Gastrocnemius medialis (tissue), 4 donors: ENCODE data around the gene EFNA5. TPM values are rescaled to one million over a fixed set of nuclear protein-coding genes. Genes with fewer than 3 reads are reported as not detected.

Experiments used
- ATAC-seq, 2 donors: fragments of 150-250 bp; one replicate each; pipeline ENCODE4 v1.9.1; 2016
- DNase-seq, 2 donors: peaks; one replicate each; pipeline ENCODE4 v3.0.0-alpha.2; 2019
- H3K27ac ChIP-seq, 4 donors: fragments of 200-600 bp; sonication (generic); 1 replicate in 1 of 4; 2 replicates in 3 of 4; pipeline ENCODE4 v1.5.1; 2016 to 2018; ENCODE audit warnings: mild to moderate bottlenecking in 2 of 4, moderate library complexity in 1 of 4
- H3K27me3 ChIP-seq, 3 donors: fragments of 200-600 bp; sonication (generic) in 2 of 3; 1 replicate in 1 of 3; 2 replicates in 2 of 3; pipeline versions ENCODE4 v1.5.1 to v1.6.0; 2016 to 2019; ENCODE audit warnings: mild to moderate bottlenecking in 1 of 3, moderate library complexity in 1 of 3
- H3K36me3 ChIP-seq, 2 donors: fragments of 200-600 bp; sonication (generic) in 1 of 2; one replicate each; pipeline ENCODE4 v1.5.1; 2017 to 2018
- H3K4me1 ChIP-seq, 2 donors: fragments of 200-600 bp; sonication (generic) in 1 of 2; one replicate each; pipeline ENCODE4 v1.5.1; 2016 to 2017; ENCODE audit warnings: mild to moderate bottlenecking in 2 of 2
- H3K4me3 ChIP-seq, 4 donors: fragments of 200-600 bp; sonication (generic) in 3 of 4; 1 replicate in 1 of 4; 2 replicates in 3 of 4; pipeline ENCODE4 v1.5.1; 2016 to 2019; ENCODE audit warnings: mild to moderate bottlenecking in 2 of 4
- H3K9me3 ChIP-seq, 3 donors: fragments of 200-600 bp; sonication (generic) in 2 of 3; 1 replicate in 1 of 3; 2 replicates in 2 of 3; pipeline ENCODE4 v1.5.1; 2016 to 2019
- POLR2A ChIP-seq, 2 donors: fragments of 450-650 bp; IDR thresholded peaks; one replicate each; pipeline ENCODE4 v1.6.1; 2017; ENCODE audit warnings: antibody characterized with exemption in 2 of 2, mild to moderate bottlenecking in 2 of 2, moderate library complexity in 2 of 2
- in situ Hi-C, 4 donors: fragments of 200-750 bp; cut with MboI; loops; one replicate each; pipeline versions ENCODE4 v1.15.0 to v1.8.0; 2017; ENCODE audit warnings: low sequenced_read_pairs in 4 of 4
- intact Hi-C: fragments of 100-400 bp; cut with DNase I; formaldehyde crosslinking; loops from one replicate; pipeline ENCODE4 v1.15.1; 2023; ENCODE audit warnings: low total_unique reads
- total RNA-seq, 4 donors: library from RNA; depleted of rRNA; stranded (reverse); fragments of >200 nt; gene quantifications; one replicate each; pipeline versions ENCODE4 v1.1.0 to v1.2.3, GENCODE V29; 2016
- TF ChIP-seq, protein P1 (sequence below), 5 experiments: fragments of 450-650 bp in 3 of 5; fragments of 200-600 bp in 2 of 5; sonication (generic) in 2 of 5; IDR thresholded peaks in 4 of 5; conservative IDR thresholded peaks in 1 of 5; 1 replicate in 4 of 5; 2 replicates in 1 of 5; pipeline ENCODE4 v1.5.1; 2016 to 2019; ENCODE audit warnings: antibody characterized with exemption in 5 of 5, mild to moderate bottlenecking in 3 of 5, moderate library complexity in 3 of 5

Gene EFNA5
- total RNA-seq, 4 donors from 2014 or later: 0.15 to 0.62 (median 0.20) TPM; not detected in 1

- in situ Hi-C loops: no loop called here
- H3K27me3 ChIP-seq: no peaks in the 10 kb centered on the region
Measured at GRCh38 chr5:107571621-107572536, 98.9 kb downstream of the EFNA5 start.

DNA sequence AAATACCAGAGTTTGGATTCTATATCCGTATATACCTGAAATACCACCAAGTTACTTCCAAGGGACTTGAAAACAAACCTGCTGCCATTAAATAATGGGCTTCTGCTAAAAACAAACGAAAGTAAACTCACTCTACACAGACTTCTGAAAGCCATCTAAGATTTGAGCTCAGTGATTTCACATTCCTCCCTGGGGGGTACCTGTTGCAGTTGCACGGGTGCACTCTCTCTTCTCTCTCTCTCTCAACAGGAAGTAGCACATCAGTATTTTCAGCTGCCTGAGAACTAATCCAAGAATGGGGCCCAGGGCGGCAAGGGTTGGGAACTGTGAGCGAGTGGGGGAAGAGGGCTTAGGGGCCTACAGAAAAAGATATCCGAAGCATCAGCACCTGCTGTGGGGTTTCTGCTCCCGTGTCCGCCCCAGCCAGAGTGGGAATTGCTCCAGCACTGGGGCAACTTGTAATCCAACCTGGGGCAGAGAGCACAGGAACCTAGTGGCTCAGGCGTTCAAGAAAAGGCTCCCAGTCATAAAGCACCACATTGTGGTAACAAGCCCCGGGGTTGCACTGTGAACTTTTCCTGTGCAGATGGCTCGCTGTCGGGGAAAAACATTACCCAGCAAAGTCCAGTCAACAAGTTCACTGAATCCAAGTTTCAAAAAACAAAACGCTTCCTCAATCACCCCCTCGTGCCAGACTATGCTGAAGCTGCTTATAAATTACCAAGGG, 99.8 kb downstream of the EFNA5 start:
- Histone ChIP-seq H3K4me3 (peak overlapping the region; percentile 53 to 80 (median 61)), H3K4me1 (peaks cover 10 to 16% of the 10 kb centered on the region in 2 donors), H3K9me3 (no peaks in the 10 kb centered on the region), H3K27me3 (no peaks in the 10 kb centered on the region), H3K36me3 (no peaks in the 10 kb centered on the region), H3K27ac (peak overlapping the region; percentile 47 to 77 (median 66))
- intact Hi-C loops (loop anchor here (5.0 kb wide), 2 partner anchors 184 to 354 kb away; no protein-coding TSS in a partner anchor), in situ Hi-C loops (no loop called here)
- DNase-seq (peak; percentile 13 to 59), ATAC-seq (peak; percentile 59 to 69)
- TF ChIP-seq, protein P1, sequence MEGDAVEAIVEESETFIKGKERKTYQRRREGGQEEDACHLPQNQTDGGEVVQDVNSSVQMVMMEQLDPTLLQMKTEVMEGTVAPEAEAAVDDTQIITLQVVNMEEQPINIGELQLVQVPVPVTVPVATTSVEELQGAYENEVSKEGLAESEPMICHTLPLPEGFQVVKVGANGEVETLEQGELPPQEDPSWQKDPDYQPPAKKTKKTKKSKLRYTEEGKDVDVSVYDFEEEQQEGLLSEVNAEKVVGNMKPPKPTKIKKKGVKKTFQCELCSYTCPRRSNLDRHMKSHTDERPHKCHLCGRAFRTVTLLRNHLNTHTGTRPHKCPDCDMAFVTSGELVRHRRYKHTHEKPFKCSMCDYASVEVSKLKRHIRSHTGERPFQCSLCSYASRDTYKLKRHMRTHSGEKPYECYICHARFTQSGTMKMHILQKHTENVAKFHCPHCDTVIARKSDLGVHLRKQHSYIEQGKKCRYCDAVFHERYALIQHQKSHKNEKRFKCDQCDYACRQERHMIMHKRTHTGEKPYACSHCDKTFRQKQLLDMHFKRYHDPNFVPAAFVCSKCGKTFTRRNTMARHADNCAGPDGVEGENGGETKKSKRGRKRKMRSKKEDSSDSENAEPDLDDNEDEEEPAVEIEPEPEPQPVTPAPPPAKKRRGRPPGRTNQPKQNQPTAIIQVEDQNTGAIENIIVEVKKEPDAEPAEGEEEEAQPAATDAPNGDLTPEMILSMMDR (IDR thresholded peaks at IDR 0.05 in 4 of 5, conservative IDR thresholded peaks at IDR 0.05 in 1 of 5): no peak

More at GRCh38 chr5:107571621-107572536, 98.9 kb downstream of the EFNA5 start:
- H3K9me3 ChIP-seq: no peaks in the 10 kb centered on the region
- TF ChIP-seq, protein P1 (IDR thresholded peaks at IDR 0.05 in 4 of 5, conservative IDR thresholded peaks at IDR 0.05 in 1 of 5): peak; percentile 81 to 94 (median 89)
- TF ChIP-seq POLR2A (IDR thresholded peaks at IDR 0.05): no peak
- H3K36me3 ChIP-seq: no peaks in the 10 kb centered on the region
- H3K4me3 ChIP-seq: peak overlapping the region; percentile 53 to 80 (median 61)
- intact Hi-C loops: loop anchor here (2.0 to 5.0 kb wide), 4 partner anchors 29 to 355 kb away; no protein-coding TSS in a partner anchor
- H3K27ac ChIP-seq: peak overlapping the region; percentile 47 to 77 (median 66)
- peaks cover 10 to 16% of the 10 kb centered on the region in 2 donors for H3K4me1 ChIP-seq
- ATAC-seq (peak; percentile 93 to 97), DNase-seq (peak; percentile 75 to 87)

- H3K27ac ChIP-seq: no peak overlapping the region
- DNase-seq: no peak
- no peaks in the 10 kb centered on the region for H3K36me3 ChIP-seq
- intact Hi-C loops (loop anchor here (5.0 kb wide), 2 partner anchors 183 to 353 kb away; no protein-coding TSS in a partner anchor), in situ Hi-C loops (no loop called here)
- peaks cover 10 to 16% of the 10 kb centered on the region in 2 donors for H3K4me1 ChIP-seq
- TF ChIP-seq POLR2A (IDR thresholded peaks at IDR 0.05): no peak
- TF ChIP-seq, protein P1 (IDR thresholded peaks at IDR 0.05 in 4 of 5, conservative IDR thresholded peaks at IDR 0.05 in 1 of 5): no peak
- no peaks in the 10 kb centered on the region for H3K9me3 ChIP-seq
- no peak for ATAC-seq
- H3K27me3 ChIP-seq: no peaks in the 10 kb centered on the region
- H3K4me3 ChIP-seq: no peak overlapping the region
Measured at GRCh38 chr5:107570181-107570580, 100.6 kb downstream of the EFNA5 start.

DNA sequence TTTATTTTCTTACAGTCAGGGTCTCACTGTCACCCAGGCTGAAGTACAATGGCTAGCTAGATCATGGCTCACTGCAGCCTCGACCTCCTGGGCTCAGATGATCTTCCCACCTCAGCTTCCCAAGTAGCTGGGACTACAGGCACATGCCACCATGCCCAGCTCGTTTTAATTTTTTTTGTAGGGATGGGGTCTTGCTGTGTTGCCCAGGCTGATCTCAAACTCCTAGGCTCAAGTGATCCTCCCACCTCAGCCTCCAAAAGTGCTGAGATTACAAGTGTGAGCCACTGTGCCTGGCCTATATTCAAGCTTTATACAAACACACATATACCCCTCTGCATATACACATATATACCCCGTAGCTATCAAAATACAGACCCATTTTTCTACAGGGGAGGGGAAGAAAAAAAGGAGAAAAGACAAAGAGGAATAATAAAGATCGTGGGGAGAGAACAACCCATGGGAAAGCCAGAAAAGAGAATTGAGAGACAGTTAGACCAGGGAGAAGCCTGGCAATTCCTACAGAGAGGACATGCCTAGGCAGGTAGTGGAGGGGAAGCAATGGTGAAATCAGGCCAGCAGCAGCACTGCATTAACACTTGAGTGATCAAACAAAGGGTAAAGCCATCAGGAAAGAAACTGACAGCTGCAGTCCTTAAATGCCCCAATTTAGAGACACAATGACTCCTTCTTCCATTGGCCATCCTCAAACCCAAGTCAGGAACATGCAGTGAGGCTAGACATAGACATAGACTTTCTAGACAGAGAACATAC, 102.7 kb downstream of the EFNA5 start:
- Histone ChIP-seq H3K27ac (no peak overlapping the region), H3K4me1 (peaks cover 10 to 16% of the 10 kb centered on the region in 2 donors), H3K9me3 (no peaks in the 10 kb centered on the region), H3K27me3 (no peaks in the 10 kb centered on the region), H3K4me3 (no peak overlapping the region), H3K36me3 (no peaks in the 10 kb centered on the region)
- ATAC-seq: no peak
- intact Hi-C loops: no loop called here
- no peak for DNase-seq
- in situ Hi-C loops: no loop called here
- TF ChIP-seq, protein P1 (IDR thresholded peaks at IDR 0.05 in 4 of 5, conservative IDR thresholded peaks at IDR 0.05 in 1 of 5): no peak
- TF ChIP-seq POLR2A (IDR thresholded peaks at IDR 0.05): no peak
